ENCODE data around the gene CHD2.

DNA sequence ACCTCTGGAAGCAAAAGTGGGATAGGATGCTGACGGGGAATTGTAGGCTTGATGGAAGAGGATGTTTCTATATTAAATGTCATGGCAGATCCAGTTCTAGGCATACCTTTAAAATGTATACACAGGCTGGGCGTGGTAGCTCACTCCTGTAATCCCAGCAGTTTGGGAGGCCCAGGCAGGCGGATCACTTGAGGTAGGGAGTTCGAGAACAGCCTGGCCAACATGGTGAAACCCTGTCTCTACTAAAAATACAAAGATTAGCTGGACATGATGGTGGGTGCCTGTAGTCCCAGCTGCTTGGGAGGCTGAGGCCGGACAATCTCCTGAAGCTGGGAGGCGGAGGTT is 8.6 kb downstream of the CHD2 start:
- TF ChIP-seq POLR2AphosphoS5 (IDR thresholded peaks at IDR 0.05; ENCODE audit: low read depth, low read length): no peak
- TF ChIP-seq POLR2A (IDR thresholded peaks at IDR 0.05; ENCODE audit: low read depth, low read length): no peak
- TF ChIP-seq TAF1 (IDR thresholded peaks at IDR 0.05; ENCODE audit: low read depth, low read length): no peak
- TF ChIP-seq SPI1 (IDR thresholded peaks at IDR 0.05; ENCODE audit: low read depth, low read length): no peak
- no peak for TF ChIP-seq PAX5 (IDR thresholded peaks at IDR 0.05; ENCODE audit: insufficient read depth, low read length, severe bottlenecking)
